PFSK-1 (cell line): ENCODE measurements around the gene TET2.

Source experiments
- FOXP2 ChIP-seq: optimal IDR thresholded peaks from 2 replicates; pipeline ENCODE3; 2011; ENCODE audit warnings: borderline replicate concordance, control low read depth, inconsistent platforms; ENCODE audit not compliant: insufficient read depth; ENCODE audit errors: extremely low read length, extremely low read depth
- POLR2AphosphoS5 ChIP-seq: IDR thresholded peaks from 2 replicates; pipeline ENCODE4 v1.6.1; 2012; ENCODE audit warnings: low read depth, mild to moderate bottlenecking, control low read depth, low read length, moderate library complexity
- REST ChIP-seq, 2 experiments: IDR thresholded peaks; 2 replicates each; pipeline versions ENCODE4 v1.6.1 to v1.8.0; 2011 to 2012; ENCODE audit warnings: low read depth in 2 of 2, low read length in 2 of 2, control low read depth in 1 of 2, inconsistent platforms in 1 of 2, mild to moderate bottlenecking in 1 of 2, moderate library complexity in 1 of 2; ENCODE audit not compliant: insufficient read depth in 1 of 2
- SIN3A ChIP-seq: IDR thresholded peaks from 2 replicates; pipeline ENCODE4 v1.6.1; 2012; ENCODE audit warnings: mild to moderate bottlenecking, low read length, moderate library complexity, borderline replicate concordance; ENCODE audit not compliant: insufficient read depth
- TAF1 ChIP-seq: IDR thresholded peaks from 2 replicates; pipeline ENCODE4 v1.6.1; 2012; ENCODE audit warnings: low read length, control low read depth, borderline replicate concordance; ENCODE audit not compliant: insufficient read depth

TET2 gene

GRCh38 chr4:105196523-105197145 is 50.0 kb downstream of the TET2 start:
- TF ChIP-seq POLR2AphosphoS5 (no peak), FOXP2 (no peak)

GRCh38 chr4:105197777-105198176 is 51.1 kb downstream of the TET2 start:
- TF ChIP-seq POLR2AphosphoS5 = no peak
- no peak for TF ChIP-seq TAF1
- TF ChIP-seq FOXP2 = no peak
- TF ChIP-seq REST (IDR thresholded peaks at IDR 0.05; ENCODE audit: insufficient read depth in 1 of 2, low read depth in 2 of 2, low read length in 2 of 2) = no peak
- no peak for TF ChIP-seq SIN3A

- no peak for TF ChIP-seq FOXP2
- no peak for TF ChIP-seq SIN3A
- no peak for TF ChIP-seq TAF1
- TF ChIP-seq POLR2AphosphoS5 = no peak
- no peak for TF ChIP-seq REST (IDR thresholded peaks at IDR 0.05; ENCODE audit: insufficient read depth in 1 of 2, low read depth in 2 of 2, low read length in 2 of 2)
Observed at GRCh38 chr4:105198541-105198940, 51.9 kb downstream of the TET2 start.

- no peak for TF ChIP-seq SIN3A
- TF ChIP-seq TAF1 = no peak
- TF ChIP-seq FOXP2 = no peak
- TF ChIP-seq POLR2AphosphoS5 = no peak
Observed at GRCh38 chr4:105206214-105206613, 59.5 kb downstream of the TET2 start.

- no peak for TF ChIP-seq REST (IDR thresholded peaks at IDR 0.05; ENCODE audit: insufficient read depth in 1 of 2, low read depth in 2 of 2, low read length in 2 of 2)
- no peak for TF ChIP-seq POLR2AphosphoS5
- TF ChIP-seq FOXP2 = no peak
- no peak for TF ChIP-seq TAF1
- no peak for TF ChIP-seq SIN3A
Observed at GRCh38 chr4:105207386-105207785, 60.7 kb downstream of the TET2 start.

GRCh38 chr4:105208561-105208960 is 61.9 kb downstream of the TET2 start:
- no peak for TF ChIP-seq TAF1
- no peak for TF ChIP-seq POLR2AphosphoS5
- no peak for TF ChIP-seq REST (IDR thresholded peaks at IDR 0.05; ENCODE audit: insufficient read depth in 1 of 2, low read depth in 2 of 2, low read length in 2 of 2)
- TF ChIP-seq SIN3A = no peak
